Amniotic stem cell (primary cell): ENCODE measurements around the gene LRP1B.
A peak's percentile ranks its signal among the peaks of the same experiment; 100 is the strongest.

Experiments
- DNase-seq: peaks from one replicate; lab custom pipeline; 2025; lab: John Stamatoyannopoulos, UW

LRP1B gene

DNA sequence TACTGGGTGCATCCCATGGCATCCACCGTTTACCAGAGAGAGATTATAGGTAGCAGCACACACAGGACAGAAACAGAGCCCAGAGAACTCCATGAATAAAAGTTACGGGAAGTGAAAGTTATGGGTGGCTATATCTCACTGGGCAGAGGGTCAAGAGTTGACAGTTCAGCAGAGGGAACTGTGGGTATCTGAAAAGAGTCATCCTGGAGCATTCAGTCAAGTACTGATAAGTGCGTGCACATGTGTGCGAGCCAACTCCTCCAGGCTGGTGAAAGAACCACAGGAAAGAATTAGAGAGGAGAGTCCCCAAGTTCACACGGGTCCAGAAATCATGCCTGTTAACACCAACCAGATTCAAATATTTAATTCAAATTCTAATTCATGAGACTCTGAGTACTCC lies 1588.2 kb downstream of the LRP1B start:
- no peak for DNase-seq

GRCh38 chr2:140539242-140539875 lies 1591.5 kb downstream of the LRP1B start:
- no peak for DNase-seq

- no peak for DNase-seq
Observed at GRCh38 chr2:140529706-140530105, 1601.1 kb downstream of the LRP1B start.

GRCh38 chr2:140528982-140529381 lies 1601.8 kb downstream of the LRP1B start:
- no peak for DNase-seq

DNA sequence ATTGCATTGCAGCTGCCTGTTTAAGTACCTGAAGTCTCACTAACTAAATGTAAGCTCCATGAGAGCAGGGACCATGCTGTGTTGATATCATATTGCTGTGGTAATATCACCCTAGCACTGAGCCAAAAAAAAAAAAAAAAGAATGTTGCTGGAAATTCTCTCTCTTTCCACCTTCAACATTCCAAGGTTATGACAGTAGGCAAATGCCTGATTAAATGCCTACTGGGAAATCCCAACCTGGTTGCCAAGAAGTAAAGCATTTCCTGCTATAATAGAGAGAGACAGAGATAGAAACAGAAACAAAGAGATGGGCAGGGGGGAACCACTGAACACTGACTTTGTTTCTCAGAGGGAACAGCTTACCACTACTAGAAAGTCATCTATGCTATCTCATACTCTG lies 1604.2 kb downstream of the LRP1B start:
- DNase-seq: no peak

DNA sequence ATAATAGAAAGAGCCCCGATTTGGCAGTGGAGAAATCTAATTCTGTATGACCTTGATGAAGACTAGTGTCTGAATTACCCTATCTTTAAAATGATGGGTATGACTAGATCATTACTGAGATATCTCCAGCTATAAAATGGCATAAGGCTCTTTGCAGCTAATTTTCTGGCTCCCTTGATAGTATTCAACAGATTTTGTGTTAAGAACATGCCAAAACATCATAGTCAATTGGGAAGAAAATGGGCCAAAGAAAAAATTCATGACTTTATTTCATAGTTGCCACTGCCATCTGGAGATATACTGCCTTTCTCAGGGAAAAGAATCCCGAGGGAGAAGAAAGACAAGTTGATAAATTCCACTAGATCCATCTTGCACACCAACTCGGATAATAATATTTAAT lies 1618.7 kb downstream of the LRP1B start:
- no peak for DNase-seq

DNA sequence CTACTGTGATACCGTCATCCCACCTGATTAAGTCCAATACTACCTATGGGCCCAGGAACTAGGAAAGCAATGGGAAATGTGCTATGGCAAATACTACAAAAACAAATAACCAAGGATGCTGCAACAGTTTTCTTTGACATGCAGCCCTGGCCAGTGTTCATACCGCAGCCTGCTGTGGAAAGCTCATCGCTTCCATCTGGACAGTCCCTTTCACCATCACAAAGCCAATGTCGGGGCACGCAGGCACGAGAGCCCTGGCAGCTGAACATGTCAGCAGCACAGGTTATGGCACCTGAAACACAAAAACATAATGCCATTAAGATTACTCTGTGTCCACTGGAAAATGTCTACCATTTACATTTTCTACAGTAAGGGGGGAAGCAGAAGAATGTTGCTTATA lies 1621.1 kb downstream of the LRP1B start:
- DNase-seq: no peak

DNA sequence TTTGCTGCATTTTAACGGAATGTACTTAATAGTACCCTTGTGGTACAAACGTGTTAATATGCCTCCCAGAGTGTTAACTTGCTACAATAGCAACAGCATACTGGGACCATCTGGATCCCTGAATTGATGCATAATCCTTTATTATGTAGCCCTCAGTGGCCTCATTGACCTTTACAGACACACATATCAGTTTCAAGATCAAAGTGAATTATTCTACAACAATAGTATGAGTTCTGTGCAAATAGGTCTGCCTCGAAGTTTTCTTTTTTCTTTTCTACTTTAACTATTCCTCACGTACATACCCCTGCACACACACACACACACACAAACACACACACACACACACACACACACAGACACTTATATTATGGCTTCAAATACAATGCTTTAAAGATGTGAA lies 1622.1 kb downstream of the LRP1B start:
- no peak for DNase-seq

GRCh38 chr2:140506606-140507005 lies 1624.2 kb downstream of the LRP1B start:
- DNase-seq: peak; percentile 9

GRCh38 chr2:140504601-140505000 lies 1626.2 kb downstream of the LRP1B start:
- no peak for DNase-seq

DNA sequence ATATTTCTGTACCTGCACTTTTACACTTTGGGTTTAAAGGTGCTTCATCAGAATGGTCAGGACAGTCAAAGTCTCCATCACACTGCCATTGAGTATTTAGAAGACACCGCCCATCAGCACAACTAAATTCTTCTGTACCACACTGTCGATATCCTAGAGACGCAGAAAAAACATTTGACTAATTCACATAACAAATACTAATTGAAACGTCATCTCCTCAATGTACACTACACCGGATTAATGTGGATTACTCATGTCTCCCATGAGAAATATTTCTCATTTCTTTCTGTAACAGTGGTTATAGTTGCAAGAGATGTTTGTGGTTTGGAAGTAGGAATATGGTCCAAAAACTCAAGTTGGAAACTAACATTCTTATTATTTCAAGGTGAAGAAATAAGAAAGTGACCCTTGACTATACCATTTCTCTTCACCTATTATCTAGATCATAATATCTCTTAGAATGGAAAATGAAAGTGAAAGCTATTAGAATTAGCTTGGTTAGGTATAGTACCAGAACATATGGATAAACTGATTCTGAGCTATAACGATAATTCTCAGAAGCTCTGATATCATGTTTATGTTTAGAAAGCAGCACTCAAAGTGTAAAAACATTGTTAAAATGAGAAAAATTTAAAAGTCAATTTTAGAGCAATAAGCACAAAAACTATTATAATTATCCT lies 1627.7 kb downstream of the LRP1B start:
- DNase-seq: peak; percentile 37

GRCh38 chr2:140498360-140498759 lies 1632.5 kb downstream of the LRP1B start:
- no peak for DNase-seq

GRCh38 chr2:140496714-140497113 lies 1634.1 kb downstream of the LRP1B start:
- DNase-seq: no peak

- no peak for DNase-seq
Observed at GRCh38 chr2:140491876-140492275, 1638.9 kb downstream of the LRP1B start.

- no peak for DNase-seq
Observed at GRCh38 chr2:140489193-140489592, 1641.6 kb downstream of the LRP1B start.

- no peak for DNase-seq
Observed at GRCh38 chr2:140481136-140481535, 1649.7 kb downstream of the LRP1B start.

DNA sequence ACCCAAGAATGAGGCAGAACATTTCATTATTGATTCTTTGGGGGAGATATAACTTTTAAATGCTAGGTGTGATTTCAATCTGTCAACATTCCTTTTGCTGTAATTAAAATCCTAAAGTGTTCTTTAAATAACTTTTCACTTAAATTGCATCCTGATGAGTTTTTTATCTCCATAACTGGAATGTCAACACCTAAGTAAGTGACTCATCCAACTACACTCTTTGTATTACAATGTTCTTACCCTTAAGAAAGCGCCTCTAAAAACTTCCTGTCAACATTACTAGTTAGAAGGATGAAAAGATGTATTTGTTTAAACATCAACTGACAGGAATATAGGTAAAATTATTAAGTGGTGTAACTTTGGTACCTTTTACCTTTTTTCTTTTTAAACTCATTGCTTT lies 1657.0 kb downstream of the LRP1B start:
- DNase-seq: no peak

DNA sequence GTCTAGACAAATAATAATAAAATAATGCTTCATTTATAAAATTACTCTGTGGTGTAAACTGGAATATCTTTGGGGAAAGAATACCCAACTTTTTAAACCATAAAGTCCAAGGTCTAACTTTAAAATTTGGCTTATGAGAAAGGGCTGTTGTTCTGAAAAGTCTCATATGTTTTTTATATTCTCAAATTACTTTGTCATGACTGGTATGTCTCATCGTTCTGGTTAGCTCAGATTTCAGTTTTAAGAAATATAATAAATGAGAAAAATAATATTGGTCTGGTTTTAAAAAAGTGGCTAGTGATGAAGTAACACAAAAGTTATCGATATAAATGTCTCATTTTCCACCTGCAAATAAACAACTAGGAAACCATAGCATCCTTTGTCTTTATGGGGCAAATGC lies 1658.1 kb downstream of the LRP1B start:
- DNase-seq: no peak

- DNase-seq: no peak
Observed at GRCh38 chr2:140465301-140465700, 1665.5 kb downstream of the LRP1B start.

DNA sequence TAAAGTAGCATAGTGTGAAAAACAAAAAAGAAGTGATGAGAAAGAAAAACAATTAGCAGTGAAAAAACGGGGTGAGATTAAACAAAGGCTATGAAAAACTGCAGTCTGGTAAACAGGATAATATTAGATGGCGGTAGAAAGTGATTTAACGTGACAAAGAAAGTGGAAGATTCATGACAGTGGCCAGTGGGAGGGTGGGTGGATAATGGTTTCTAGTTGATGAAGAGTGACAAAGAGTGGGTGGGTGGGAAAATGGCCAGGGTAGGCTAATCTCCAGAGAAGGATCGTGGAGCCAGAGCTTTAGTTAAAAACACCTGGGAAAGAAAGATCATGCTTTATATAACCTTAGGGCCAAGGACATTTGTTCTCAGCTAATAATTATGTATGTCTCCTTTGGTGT lies 1667.8 kb downstream of the LRP1B start:
- DNase-seq: no peak

DNA sequence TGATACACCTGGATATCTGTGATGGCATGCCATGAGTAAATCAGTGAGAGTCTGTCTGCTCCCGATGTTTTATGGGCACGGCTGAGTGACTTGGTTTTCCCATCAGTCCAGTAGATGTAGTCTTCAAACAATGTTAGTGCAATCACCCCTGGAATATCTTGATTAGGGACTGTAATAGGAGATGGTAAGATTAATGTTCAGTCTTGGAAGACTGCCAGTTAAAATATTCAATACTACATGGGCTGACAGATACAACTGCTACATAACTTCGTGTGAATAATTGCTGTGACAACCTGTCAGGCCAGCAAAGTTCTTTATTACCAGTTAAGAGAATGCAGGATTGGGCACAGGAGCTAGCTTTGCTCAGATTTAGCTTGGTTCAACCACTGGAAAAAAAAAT lies 1673.3 kb downstream of the LRP1B start:
- no peak for DNase-seq

DNA sequence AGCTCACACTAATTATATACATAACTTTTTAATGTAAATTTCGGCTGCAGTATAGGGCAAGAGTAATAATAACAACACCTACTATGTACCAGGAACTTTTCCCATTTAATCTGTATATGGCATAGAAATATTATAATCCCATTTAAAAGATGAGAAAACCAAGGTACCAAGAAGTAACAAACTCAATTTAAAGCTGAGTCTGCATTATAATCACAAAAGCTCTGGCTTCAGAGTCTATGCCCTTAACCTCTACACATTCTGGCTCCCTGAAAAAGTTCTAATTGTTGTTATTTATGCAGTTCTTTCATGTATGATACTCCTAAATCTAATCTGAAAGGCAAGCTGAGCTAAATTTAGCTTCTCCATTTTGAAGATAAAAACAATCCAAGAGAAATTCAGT lies 1675.5 kb downstream of the LRP1B start:
- DNase-seq: no peak

DNA sequence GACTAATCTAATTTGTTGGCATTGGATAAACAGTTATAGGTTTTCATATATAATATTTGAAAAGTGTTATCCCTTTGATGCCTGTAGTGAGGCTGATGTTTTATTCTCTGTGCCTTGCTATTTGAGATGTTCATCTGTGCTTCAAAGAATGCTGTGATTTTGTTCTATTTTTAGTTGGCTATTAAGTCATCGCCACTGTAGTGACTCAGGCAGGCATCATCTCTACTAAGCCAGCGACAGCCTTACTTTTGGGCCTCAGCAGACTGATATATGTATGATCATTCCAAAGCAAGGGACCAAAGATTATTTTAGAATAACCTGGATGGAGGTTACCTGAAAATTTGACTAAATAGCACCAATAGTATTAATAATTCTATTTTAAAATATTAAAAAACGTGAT lies 1676.1 kb downstream of the LRP1B start:
- peak; percentile 79 for DNase-seq

GRCh38 chr2:140451324-140451723 lies 1679.5 kb downstream of the LRP1B start:
- DNase-seq: no peak
